Astrocyte of the hippocampus (primary cell): ENCODE measurements around the gene KCNH8.
A peak's percentile ranks its signal among the peaks of the same experiment; 100 is the strongest.
"Not testable (repeated sequence)": the region's sequence is repeated elsewhere in the genome, so short reads cannot be mapped to it uniquely, and the experiment has no call there.

ENCODE experiments used
- DNase-seq: peaks from one replicate; pipeline ENCODE4 v3.0.0; 2011; ENCODE audit warnings: low read depth, low spot score

Gene KCNH8

GRCh38 chr3:19147905-19148767, at the start of gene KCNH8:
KCNH8 (plus strand) TSS chr3:19148510; CDS start chr3:19148720, 210 bp downstream.
- DNase-seq, result peak; percentile 16

GRCh38 chr3:19102654-19103290, 45.5 kb upstream of the KCNH8 start:
- DNase-seq, result not testable (repeated sequence)

GRCh38 chr3:19103510-19103909, 44.8 kb upstream of the KCNH8 start:
- no peak for DNase-seq

DNA sequence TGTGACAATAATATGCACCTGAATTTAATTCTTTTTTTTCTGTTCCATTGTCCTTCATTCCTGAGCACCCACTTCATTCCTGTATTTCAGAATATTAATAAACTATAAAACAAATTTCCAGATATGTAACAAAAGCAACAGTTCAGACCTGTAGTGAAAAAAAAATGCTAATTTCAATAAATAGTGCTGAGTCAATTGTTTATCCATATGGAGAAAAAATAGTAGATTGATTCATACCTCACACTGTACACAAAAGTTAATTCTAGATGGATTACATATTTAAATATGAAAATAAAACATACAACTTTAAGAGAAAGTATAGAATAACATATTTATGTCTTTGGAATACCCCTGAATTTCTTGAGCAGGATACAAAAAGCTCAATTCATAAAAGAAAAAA, 43.9 kb upstream of the KCNH8 start:
- no peak for DNase-seq

GRCh38 chr3:19105826-19106225, 42.5 kb upstream of the KCNH8 start:
- DNase-seq, result no peak

GRCh38 chr3:19106307-19106706, 42.0 kb upstream of the KCNH8 start:
- no peak for DNase-seq

DNA sequence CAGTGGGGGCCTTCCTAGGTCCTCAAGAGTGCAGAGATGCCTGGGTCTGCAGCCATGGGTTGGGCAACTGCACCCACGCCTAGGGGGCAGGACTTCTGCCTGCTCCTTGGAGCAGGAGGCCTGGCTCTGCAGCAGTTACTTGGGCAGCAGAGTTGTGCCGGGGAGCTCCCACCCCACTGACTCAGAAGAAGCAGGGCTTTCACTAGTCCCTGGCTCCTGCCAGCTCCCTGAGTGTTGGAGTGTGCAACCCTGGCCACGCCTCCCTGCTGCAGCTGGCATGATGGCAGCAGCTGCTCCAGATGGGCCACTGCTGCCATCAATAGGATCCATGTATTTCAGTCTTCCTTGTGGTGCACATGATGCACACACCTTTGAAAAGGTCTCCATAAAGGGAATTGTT, 40.6 kb upstream of the KCNH8 start:
- DNase-seq, result no peak

DNA sequence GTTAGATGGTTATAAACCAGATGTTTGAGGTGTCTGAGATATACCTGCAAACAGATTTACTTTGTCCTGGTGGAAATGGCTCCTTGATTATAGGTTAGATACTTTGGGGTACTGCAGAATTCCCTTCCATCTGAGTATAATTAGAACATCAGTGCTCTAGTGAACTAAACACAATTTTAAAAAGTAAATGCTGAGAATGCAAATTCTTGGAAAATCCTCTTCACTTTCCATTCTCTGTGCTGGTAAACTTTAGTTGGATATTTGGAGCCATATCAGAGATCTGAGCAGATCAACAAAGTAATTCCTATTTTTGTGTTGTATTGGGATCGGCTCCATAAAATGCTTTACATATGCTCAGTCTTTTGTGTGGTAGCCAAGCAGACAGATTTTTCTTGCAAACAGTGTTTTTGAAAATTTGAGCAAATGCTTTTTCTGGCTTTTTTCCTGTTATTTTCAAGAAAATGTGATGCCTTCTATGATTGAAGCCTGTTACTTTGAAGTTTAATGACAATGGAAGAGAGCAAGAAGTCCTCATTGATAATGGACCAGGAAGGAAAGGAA, 37.9 kb upstream of the KCNH8 start:
- no peak for DNase-seq

DNA sequence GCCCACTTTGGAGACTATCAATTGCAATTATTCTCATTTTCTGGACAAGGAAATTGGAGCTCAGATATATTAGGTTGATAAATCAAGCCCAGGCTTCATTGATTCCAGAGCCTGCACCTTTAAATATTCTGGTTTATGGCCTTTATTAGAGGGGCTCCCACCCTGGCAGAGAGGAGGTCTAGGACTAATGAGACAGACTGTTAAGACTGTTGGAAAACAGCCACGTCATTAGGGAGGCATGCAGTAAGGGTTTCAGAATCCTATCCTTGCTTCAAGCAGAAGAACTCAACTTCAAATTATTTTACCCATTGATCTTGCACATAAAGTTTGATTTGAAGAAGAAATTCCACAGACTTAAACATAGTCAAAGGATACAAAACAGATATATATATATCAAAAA, 33.8 kb upstream of the KCNH8 start:
- no peak for DNase-seq

GRCh38 chr3:19116239-19116638, 32.1 kb upstream of the KCNH8 start:
- no peak for DNase-seq

DNA sequence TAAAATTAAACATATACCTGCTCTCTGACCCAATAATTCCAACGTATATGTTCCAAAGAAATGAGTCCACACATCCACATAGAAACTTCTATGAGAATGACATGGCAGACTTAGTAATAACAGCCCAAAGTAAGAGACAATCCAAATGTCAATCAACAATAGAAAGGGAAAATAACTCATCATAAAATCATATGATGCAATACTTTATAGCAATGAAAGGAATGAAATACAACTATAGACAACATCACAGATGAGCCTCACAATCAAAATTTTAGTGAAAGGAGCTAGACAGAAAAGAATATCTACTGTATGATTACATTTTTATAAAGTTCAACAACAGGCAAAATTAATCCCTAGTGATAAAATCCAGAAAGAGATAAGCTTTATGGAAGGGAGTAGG, 23.6 kb upstream of the KCNH8 start:
- no peak for DNase-seq

DNA sequence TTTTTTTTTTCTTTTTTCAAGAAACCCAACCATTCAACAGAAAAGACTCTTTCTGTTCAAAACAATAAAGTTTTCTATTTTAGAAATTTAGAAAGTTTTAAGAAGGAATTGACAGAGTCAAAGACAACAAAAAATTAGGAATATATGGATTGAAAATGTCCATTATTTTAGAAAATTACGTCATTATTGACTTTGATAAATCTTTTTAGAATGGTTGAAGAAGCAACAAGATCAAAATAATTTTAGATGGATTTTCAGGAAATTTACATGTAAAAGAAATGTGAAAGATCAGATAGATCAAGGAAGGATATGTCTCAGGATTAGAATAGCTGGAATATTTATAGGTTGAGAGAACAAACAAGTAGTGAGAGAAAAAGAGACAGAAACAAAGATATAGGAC, 8.4 kb upstream of the KCNH8 start:
- no peak for DNase-seq

GRCh38 chr3:19146685-19147650, 1.3 kb upstream of the KCNH8 start:
- DNase-seq, result peak; percentile 81

DNA sequence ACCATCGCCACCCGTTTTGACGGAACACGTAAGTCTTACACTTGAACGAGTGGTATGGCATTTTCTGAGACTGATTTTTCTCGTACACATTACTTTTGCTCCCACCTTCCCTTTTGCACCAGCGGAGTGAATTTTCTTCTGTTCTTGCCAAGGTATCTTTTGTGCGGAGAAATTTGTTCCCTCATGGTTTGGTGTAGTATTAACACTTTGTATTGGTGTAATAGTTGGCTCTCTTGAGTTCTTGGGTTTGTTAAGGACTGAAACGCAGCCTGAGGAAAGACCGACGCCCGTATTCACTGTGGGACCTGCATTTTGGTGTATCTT, 420 bp downstream of the KCNH8 start:
- DNase-seq, result peak; percentile 3

DNA sequence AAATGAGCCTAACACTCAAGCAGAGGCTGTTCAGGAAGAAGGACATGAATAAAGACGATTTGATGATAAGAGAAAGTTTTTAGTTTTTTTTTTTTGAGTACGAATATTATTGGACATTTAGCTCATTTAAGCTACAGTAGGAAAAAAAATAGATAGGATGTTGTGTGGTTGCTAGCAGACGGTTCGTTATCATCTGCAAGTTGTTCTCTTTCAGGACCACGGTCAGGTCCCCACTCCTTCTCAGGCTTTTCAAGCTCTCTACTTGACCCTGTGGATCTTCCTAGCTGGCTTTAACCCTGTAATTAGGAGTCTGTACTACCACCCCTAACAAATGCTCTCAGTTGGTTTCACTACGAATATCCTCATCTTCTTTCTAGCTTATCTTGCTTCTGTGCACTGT, 1.1 kb downstream of the KCNH8 start:
- DNase-seq, result peak; percentile 60

- no peak for DNase-seq
These were observed 2.9 kb downstream of the KCNH8 start for GRCh38 chr3:19151171-19151570.

DNA sequence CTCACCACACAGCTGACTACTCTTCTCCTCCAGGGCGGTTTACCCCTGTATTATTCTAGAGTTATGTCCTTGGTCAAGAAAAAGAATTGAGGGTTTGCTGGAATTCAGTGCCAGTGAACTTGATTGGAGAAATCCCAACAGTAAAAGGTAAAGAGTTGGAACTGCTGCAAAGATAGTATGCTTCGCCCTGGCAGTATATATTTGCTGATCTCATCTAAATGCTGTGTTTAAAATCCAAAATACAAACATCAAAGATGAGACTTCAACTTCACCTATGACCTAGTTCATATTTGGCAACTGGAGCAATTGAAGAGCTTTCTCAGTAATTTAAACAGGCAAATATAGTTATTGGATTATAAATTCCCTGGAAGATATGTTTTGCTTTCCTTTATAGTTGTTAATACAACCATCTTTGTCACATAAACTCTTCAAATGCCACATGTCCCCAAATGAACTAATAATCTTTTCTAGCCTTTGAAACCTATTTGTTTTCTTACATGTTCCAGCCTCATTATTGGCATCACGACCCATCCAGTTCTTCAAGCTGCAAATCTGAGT, 6.5 kb downstream of the KCNH8 start:
- DNase-seq, result no peak

DNA sequence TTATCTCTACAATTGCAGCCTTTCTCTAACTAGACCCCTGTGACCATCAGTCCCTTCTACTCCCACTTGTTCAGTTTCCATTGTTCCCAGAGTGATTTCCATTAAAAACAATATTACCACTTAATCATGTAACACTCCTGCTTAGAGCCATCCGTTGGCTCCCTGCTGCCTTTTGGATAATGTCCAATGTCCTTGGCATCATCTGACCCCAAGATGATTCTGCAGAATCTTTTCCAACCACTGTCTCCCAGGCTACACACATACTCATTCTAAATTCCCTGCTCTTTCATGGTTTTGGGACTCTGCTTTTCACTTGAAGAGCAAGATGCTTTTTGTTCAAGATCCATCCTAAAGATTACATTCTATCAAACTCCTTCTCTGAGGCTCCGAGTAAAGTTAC, 7.1 kb downstream of the KCNH8 start:
- DNase-seq, result no peak

DNA sequence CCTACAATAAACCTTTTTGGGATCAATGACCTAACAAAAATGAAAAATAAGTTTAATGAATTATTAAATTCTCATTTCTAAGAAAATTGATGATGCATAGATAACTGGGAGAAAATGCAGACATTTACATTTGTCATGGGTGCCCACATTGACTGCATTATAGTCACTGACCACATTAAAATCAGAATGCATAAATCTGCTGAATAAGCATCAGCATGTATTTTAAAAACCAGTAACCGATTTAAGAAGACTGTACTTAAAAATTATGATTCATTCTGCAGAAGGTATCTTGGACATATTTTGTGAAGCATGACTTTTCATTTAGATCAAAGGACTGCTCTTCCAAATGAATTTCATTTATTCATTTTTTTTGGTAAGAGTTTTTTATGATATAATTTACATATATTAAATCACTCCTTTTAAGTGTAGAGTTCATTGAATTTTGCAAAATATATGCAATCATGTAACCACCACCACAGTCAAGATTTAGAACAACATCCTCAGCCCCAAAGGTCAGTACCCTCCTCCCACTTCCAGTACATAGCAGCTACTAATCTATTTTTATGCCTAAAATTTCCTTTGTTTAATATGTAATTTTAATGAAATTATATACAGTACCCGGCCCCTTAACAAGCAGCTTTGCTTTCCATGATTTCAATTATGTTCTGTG, 11.8 kb downstream of the KCNH8 start:
- DNase-seq, result no peak

- no peak for DNase-seq
These were observed 17.3 kb downstream of the KCNH8 start for GRCh38 chr3:19165654-19166053.

DNA sequence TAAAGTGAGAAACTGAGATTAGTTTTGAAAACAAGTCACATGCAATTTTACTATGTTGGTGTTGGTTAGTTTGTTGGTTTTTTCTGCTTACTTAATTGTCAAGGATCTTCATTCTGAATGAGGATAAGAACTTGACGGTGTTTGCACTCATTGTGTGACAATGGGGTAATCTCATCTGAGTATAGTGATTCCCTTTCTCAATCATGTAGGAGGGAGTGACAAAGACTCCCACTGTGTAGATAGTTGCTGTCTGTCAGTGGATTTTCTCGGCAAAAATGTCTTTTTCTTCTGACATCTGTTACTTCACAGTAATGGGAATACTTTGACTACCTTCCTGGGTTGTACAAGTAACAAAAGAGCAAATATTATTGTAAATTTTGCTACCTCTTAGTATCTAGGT, 23.5 kb downstream of the KCNH8 start:
- DNase-seq, result no peak
